Right ventricle myocardium superior (tissue), 1 donor: ENCODE results near the gene SEPTIN1. TPM values are rescaled to one million over a fixed set of nuclear protein-coding genes. Genes with fewer than 3 reads are reported as not detected.
"Not testable (repeated sequence)": the region's sequence is repeated elsewhere in the genome, so short reads cannot be mapped to it uniquely, and the experiment has no call there.

Source experiments
- ATAC-seq: fragments of 200-7000 bp; cut with Tn5 transposase; one replicate; pipeline ENCODE4 v1.9.1; 2020; ENCODE audit warnings: mild to moderate bottlenecking; ENCODE audit not compliant: poor library complexity
- DNase-seq: peaks from one replicate; pipeline ENCODE4 v3.0.0-alpha.2; 2020
- intact Hi-C: fragments of 100-400 bp; cut with DNase I; formaldehyde crosslinking; loops from one replicate; pipeline ENCODE4 v1.11.2; 2022
- total RNA-seq: library from RNA; stranded (reverse); fragmentation: NEBNext Ultra II Directional; extraction: Animal tissue kit (Norgen Biotek cat#: 25700); gene quantifications from one replicate; pipeline ENCODE4 v1.2.1, GENCODE V29; 2021
- donor health status: DM: no; HTN: yes; CAD: no; lungs with severe emphysema.

Gene SEPTIN1
- total RNA-seq, 1 donor from 2014 or later = 0.97 TPM

- peak; percentile 97 for ATAC-seq
- DNase-seq = peak; percentile 91
- intact Hi-C loops = not testable (repeated sequence)
Observed at GRCh38 chr16:30334473-30334989, 47.8 kb downstream of the SEPTIN1 start.

Other genes with a start within 250 kb of the SEPTIN1 start
- 8.4 TPM for gene CORO1A, start 199.0 kb downstream of the SEPTIN1 start, total RNA-seq
- 48.7 TPM for gene BOLA2B, start 188.9 kb downstream of the SEPTIN1 start, total RNA-seq
- 16.2 TPM for gene SLX1A, start 188.7 kb downstream of the SEPTIN1 start, total RNA-seq
- 3.3 TPM for gene SULT1A3, start 183.3 kb downstream of the SEPTIN1 start, total RNA-seq
- gene NPIPB13, start 134.1 kb downstream of the SEPTIN1 start, total RNA-seq = 5.9 TPM
- 34.1 TPM for gene CD2BP2, start 27.3 kb downstream of the SEPTIN1 start, total RNA-seq
- 24.4 TPM for gene TBC1D10B, start 12.1 kb downstream of the SEPTIN1 start, total RNA-seq
- gene MYL11, start 7.8 kb downstream of the SEPTIN1 start, total RNA-seq = not detected
- 5.1 TPM for gene ZNF48, start 12.9 kb upstream of the SEPTIN1 start, total RNA-seq
- gene ZNF771, start 25.0 kb upstream of the SEPTIN1 start, total RNA-seq = 6.2 TPM
- gene DCTPP1, start 47.5 kb upstream of the SEPTIN1 start, total RNA-seq = 38.4 TPM
- gene SEPHS2, start 63.3 kb upstream of the SEPTIN1 start, total RNA-seq = 28.6 TPM
- 1.5 TPM for gene ITGAL, start 90.2 kb upstream of the SEPTIN1 start, total RNA-seq
- 71.7 TPM for gene ZNF768, start 144.0 kb upstream of the SEPTIN1 start, total RNA-seq
- gene ZNF747, start 152.3 kb upstream of the SEPTIN1 start, total RNA-seq = 8.0 TPM
- 8.0 TPM for gene ZNF764, start 175.8 kb upstream of the SEPTIN1 start, total RNA-seq
- 12.2 TPM for gene ZNF688, start 189.2 kb upstream of the SEPTIN1 start, total RNA-seq
- 7.1 TPM for gene ZNF785, start 203.1 kb upstream of the SEPTIN1 start, total RNA-seq
- 4.4 TPM for gene ZNF689, start 227.8 kb upstream of the SEPTIN1 start, total RNA-seq